ENCODE measurements around the gene PLA2G4B.

PLA2G4B gene

DNA sequence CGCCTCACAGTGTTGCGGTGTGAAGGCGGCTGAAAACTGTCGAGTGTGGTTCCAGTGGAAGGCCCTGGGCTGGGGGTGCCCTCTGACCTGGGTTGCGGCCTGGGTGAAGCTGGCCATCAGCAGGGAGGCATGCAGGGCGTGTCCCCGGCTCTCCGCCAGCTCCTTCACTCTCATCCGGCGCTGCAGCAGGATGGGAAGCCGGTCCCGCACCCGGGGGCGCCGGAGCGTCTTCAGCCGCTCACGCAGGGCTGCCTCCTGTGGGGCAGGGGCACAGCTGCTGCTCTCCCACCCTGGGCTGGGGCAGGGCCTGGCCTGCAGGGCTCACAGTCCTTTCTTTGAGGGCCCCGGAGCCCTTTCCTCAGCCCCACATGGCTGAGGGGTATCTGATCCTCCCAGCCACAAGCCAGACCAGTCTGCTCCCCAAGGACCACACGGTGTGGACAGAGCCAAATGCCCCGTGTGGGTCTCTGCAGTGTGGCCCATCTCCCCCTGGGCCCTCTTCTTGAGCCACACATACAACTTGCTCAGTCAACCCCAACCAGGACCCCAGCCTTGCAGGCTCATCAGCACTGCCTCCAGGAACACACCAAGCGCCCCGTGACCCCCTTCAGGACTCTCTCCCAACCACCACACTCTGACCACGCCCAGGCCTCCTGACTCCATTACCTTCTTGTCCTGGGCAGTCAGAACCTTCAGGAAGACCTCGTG, 28.4 kb downstream of the PLA2G4B start:
- TF ChIP-seq, protein P1, sequence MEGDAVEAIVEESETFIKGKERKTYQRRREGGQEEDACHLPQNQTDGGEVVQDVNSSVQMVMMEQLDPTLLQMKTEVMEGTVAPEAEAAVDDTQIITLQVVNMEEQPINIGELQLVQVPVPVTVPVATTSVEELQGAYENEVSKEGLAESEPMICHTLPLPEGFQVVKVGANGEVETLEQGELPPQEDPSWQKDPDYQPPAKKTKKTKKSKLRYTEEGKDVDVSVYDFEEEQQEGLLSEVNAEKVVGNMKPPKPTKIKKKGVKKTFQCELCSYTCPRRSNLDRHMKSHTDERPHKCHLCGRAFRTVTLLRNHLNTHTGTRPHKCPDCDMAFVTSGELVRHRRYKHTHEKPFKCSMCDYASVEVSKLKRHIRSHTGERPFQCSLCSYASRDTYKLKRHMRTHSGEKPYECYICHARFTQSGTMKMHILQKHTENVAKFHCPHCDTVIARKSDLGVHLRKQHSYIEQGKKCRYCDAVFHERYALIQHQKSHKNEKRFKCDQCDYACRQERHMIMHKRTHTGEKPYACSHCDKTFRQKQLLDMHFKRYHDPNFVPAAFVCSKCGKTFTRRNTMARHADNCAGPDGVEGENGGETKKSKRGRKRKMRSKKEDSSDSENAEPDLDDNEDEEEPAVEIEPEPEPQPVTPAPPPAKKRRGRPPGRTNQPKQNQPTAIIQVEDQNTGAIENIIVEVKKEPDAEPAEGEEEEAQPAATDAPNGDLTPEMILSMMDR (IDR thresholded peaks at IDR 0.05; ENCODE audit: low read depth, low read length) = no peak
- H3K36me3 ChIP-seq = no peaks in the 10 kb centered on the region
- H3K27ac ChIP-seq = no peak overlapping the region
- no peak for DNase-seq
- H3K9me3 ChIP-seq (ENCODE audit: severe bottlenecking) = no peaks in the 10 kb centered on the region
- no peaks in the 10 kb centered on the region for H3K27me3 ChIP-seq (ENCODE audit: insufficient read depth, low read depth, severe bottlenecking)
- H3K4me3 ChIP-seq (ENCODE audit: low read depth, low read length) = no peak overlapping the region

- Histone ChIP-seq H3K27me3 (ENCODE audit: insufficient read depth, low read depth, severe bottlenecking) (no peaks in the 10 kb centered on the region), H3K4me3 (ENCODE audit: low read depth, low read length) (no peak overlapping the region), H3K36me3 (no peaks in the 10 kb centered on the region), H3K9me3 (ENCODE audit: severe bottlenecking) (no peaks in the 10 kb centered on the region), H3K27ac (no peak overlapping the region)
- DNase-seq = no peak
- TF ChIP-seq, protein P1 (IDR thresholded peaks at IDR 0.05; ENCODE audit: low read depth, low read length) = no peak
Observed at GRCh38 chr15:41868321-41868720, 29.7 kb downstream of the PLA2G4B start.

- Histone ChIP-seq H3K36me3 (no peaks in the 10 kb centered on the region), H3K9me3 (ENCODE audit: severe bottlenecking) (no peaks in the 10 kb centered on the region), H3K27ac (no peak overlapping the region), H3K4me3 (ENCODE audit: low read depth, low read length) (no peak overlapping the region), H3K27me3 (ENCODE audit: insufficient read depth, low read depth, severe bottlenecking) (no peaks in the 10 kb centered on the region)
- TF ChIP-seq, protein P1 (IDR thresholded peaks at IDR 0.05; ENCODE audit: low read depth, low read length) = no peak
- DNase-seq = no peak
Observed at GRCh38 chr15:41869770-41870688, 31.4 kb downstream of the PLA2G4B start.

DNA sequence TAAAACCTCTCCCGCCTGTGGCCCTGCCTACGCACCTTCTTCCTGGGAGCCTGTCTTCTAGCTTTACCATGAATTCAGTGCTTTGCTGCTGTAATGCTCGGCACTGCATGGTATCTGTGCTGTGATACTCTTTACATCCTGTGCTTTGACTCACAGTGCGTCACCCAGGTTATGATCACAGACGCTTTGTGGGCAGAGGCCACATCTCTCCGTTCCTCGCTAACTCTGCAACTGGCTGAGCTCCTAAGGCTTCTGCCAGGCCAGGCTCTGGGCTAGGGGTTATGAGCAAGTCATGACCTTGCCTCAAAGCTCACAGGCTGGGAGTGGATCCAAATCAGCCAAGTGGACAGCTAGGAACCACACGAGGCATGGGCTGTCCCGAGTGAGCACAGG, 32.0 kb downstream of the PLA2G4B start:
- TF ChIP-seq, protein P1 (IDR thresholded peaks at IDR 0.05; ENCODE audit: low read depth, low read length) = no peak
- DNase-seq = no peak
- H3K4me3 ChIP-seq (ENCODE audit: low read depth, low read length) = no peak overlapping the region
- H3K9me3 ChIP-seq (ENCODE audit: severe bottlenecking) = no peaks in the 10 kb centered on the region
- no peaks in the 10 kb centered on the region for H3K36me3 ChIP-seq
- no peaks in the 10 kb centered on the region for H3K27me3 ChIP-seq (ENCODE audit: insufficient read depth, low read depth, severe bottlenecking)
- no peak overlapping the region for H3K27ac ChIP-seq

DNA sequence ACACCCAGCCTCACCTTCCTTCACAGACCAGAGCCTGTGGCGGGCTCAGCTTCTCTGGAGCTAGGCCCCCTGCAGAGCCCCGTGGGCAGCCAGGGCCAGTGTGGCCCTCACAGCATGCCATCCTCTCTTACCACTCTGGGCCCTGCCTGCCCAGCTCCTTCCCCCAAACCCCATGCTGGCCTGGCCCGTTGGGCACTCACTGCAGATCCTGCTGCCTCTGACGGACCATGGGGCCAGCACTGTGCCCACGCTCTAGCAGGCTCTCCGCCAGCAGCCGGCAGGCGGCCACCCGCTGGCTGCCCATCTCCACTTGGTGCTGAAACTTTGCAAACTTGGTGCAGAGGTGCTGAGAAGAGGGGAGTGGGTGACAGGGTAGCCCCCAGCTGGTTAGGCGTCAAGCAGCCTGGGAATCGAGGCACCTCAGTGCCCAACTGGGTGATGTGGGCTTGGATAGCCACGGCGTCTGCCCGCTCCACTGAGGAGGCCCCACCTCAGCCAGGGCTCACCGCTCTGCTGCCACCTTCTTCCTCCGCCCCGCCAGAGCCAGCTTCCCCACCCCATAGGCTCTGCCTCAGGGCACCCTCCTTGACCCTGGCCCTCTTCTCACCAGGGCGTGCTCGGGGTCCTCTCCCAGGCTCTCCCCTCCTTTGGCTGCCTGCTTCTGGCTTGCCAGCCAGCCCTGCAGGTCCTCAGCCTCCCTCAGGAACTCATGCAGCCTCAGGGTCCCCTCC, 32.7 kb downstream of the PLA2G4B start:
- TF ChIP-seq, protein P1 (IDR thresholded peaks at IDR 0.05; ENCODE audit: low read depth, low read length) = no peak
- Histone ChIP-seq H3K27me3 (ENCODE audit: insufficient read depth, low read depth, severe bottlenecking) (no peaks in the 10 kb centered on the region), H3K9me3 (ENCODE audit: severe bottlenecking) (no peaks in the 10 kb centered on the region), H3K27ac (no peak overlapping the region), H3K36me3 (no peaks in the 10 kb centered on the region), H3K4me3 (ENCODE audit: low read depth, low read length) (no peak overlapping the region)
- DNase-seq = no peak
